HG02610 (cell line): ENCODE results near the gene C5orf63.
"Not testable (repeated sequence)": the region's sequence is repeated elsewhere in the genome, so short reads cannot be mapped to it uniquely, and the experiment has no call there.

Experiments used
- ATAC-seq: cut with Tn5 transposase; IDR thresholded peaks from one replicate; pipeline ENCODE4 v1.9.1; 2021; ENCODE audit warnings: mild to moderate bottlenecking, moderate library complexity; ENCODE audit not compliant: unreplicated experiment

Gene C5orf63

DNA sequence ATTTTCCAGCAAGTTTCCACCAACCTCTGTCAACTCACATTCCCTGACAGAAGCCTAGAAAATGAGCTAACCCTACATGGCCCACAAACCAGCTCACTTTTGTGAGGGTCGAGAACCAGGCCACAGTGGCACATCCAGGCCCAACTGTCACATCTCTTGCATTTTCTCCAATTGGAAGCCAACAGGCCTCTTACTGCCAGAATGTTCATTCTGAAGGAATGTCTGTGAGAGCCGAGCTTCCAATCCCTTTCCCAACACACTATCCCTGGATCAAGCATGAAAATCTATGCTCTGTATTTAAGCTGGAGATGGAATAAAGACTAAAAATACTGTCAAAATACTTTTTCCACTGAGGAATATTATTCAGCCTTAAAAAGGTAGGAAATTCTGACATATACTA lies 62.9 kb downstream of the C5orf63 start:
- no peak for ATAC-seq

DNA sequence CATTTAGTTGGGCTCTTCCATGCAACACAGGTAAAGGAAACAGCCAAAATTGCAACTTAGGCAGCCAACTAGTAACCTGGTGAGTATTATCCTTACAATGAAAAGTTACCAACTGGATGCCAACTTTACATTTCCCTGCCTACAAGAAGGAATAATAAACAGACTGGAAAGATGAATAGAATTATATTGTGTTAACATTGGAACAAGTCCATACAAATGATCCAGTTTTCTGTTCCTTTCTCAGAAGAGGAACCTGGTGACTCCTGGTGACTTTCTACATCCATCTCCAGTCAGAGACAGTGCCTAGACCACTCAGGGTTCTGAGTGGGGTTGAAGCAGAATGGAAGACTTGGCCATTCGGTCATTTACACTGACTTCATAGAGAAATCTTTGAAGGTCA lies 63.5 kb downstream of the C5orf63 start:
- ATAC-seq = no peak

GRCh38 chr5:127008300-127008975 lies 64.9 kb downstream of the C5orf63 start:
- no peak for ATAC-seq

- no peak for ATAC-seq
Observed at GRCh38 chr5:127007522-127007921, 65.8 kb downstream of the C5orf63 start.

- ATAC-seq = no peak
Observed at GRCh38 chr5:127006744-127007143, 66.6 kb downstream of the C5orf63 start.

- not testable (repeated sequence) for ATAC-seq
Observed at GRCh38 chr5:127005282-127005681, 68.0 kb downstream of the C5orf63 start.

GRCh38 chr5:127004721-127005120 lies 68.6 kb downstream of the C5orf63 start:
- no peak for ATAC-seq

- no peak for ATAC-seq
Observed at GRCh38 chr5:127003798-127004495, 69.4 kb downstream of the C5orf63 start.

- no peak for ATAC-seq
Observed at GRCh38 chr5:127002390-127002789, 70.9 kb downstream of the C5orf63 start.

DNA sequence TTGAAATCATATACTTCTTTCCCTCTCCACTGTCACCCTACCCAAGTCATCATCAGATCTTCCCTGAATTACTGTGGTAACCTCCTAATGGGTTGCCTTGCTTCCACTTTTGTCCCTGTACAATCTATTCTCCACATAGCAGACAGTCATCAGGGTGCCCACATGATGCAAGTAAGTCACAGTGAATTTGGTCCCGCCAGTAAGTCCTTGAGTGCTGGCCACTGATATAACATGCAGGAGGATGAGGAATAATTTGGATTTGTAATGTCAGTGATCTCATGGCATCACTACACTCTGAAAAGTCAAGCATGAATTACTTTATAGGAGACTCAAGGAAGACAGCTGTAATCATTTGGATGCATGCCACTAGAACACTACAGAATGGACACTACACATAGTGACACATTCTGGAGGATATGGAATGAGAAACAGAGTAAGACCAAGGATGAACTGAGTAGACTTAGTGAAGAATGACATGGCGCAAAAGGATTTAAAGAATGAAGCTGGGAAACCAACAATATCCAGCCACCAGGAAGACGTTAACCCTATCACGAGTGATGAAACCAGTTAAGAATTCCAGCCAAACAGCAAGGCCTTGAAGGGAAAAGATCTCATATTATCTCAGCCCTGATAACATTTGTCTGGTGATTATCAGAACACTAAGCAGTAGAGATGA lies 71.5 kb downstream of the C5orf63 start:
- no peak for ATAC-seq
